ENCODE data around the gene RRM2. TPM values are rescaled to one million over a fixed set of nuclear protein-coding genes. Genes with fewer than 3 reads are reported as not detected.

Gene RRM2
- total and polyA plus RNA-seq, 4 donors: 0.23 to 4.6 (median 3.1) TPM

- H3K9me3 ChIP-seq (ENCODE audit: control insufficient read depth, low read length): no peaks in the 10 kb centered on the region
- ATAC-seq (ENCODE audit: low FRiP score): no peak
- 92 to 94% methylated on average over 6 of the region's 6 CpGs for WGBS, 2 donors
- no peak for DNase-seq
- H3K27me3 ChIP-seq (ENCODE audit: control insufficient read depth in 1 of 2, insufficient read depth in 2 of 2, low read length in 1 of 2): no peaks in the 10 kb centered on the region
- no peak overlapping the region for H3K4me3 ChIP-seq (ENCODE audit: low read length in 2 of 2)
- no peaks in the 10 kb centered on the region for H3K4me1 ChIP-seq (ENCODE audit: control insufficient read depth in 1 of 2, insufficient read depth in 2 of 2, low read length in 2 of 2)
- no peak overlapping the region for H3K27ac ChIP-seq (ENCODE audit: low read depth in 1 of 2, low read length in 2 of 2)
- H3K36me3 ChIP-seq (ENCODE audit: control insufficient read depth in 1 of 2, insufficient read depth in 2 of 2, low read length in 1 of 2): no peaks in the 10 kb centered on the region
- intact Hi-C loops (cut with DNase I): no loop called here
Measured at GRCh38 chr2:10132596-10132995, 10.1 kb downstream of the RRM2 start.

- H3K27ac ChIP-seq (ENCODE audit: low read depth in 1 of 2, low read length in 2 of 2): no peak overlapping the region
- intact Hi-C loops (cut with DNase I): no loop called here
- no peak for ATAC-seq (ENCODE audit: low FRiP score)
- no peaks in the 10 kb centered on the region for H3K36me3 ChIP-seq (ENCODE audit: control insufficient read depth in 1 of 2, insufficient read depth in 2 of 2, low read length in 1 of 2)
- H3K9me3 ChIP-seq (ENCODE audit: control insufficient read depth, low read length): no peaks in the 10 kb centered on the region
- no peaks in the 10 kb centered on the region for H3K27me3 ChIP-seq (ENCODE audit: control insufficient read depth in 1 of 2, insufficient read depth in 2 of 2, low read length in 1 of 2)
- no peak overlapping the region for H3K4me3 ChIP-seq (ENCODE audit: low read length in 2 of 2)
- no peaks in the 10 kb centered on the region for H3K4me1 ChIP-seq (ENCODE audit: control insufficient read depth in 1 of 2, insufficient read depth in 2 of 2, low read length in 2 of 2)
- DNase-seq: no peak
- 93 to 94% methylated on average over 6 of the region's 6 CpGs for WGBS, 2 donors
Measured at GRCh38 chr2:10132996-10133647, 10.6 kb downstream of the RRM2 start.

GRCh38 chr2:10135296-10136089 lies 13.0 kb downstream of the RRM2 start:
- no peak overlapping the region for H3K27ac ChIP-seq (ENCODE audit: low read depth in 1 of 2, low read length in 2 of 2)
- no peak overlapping the region for H3K4me3 ChIP-seq (ENCODE audit: low read length in 2 of 2)
- ATAC-seq (ENCODE audit: low FRiP score): no peak
- DNase-seq: no peak
- no peaks in the 10 kb centered on the region for H3K4me1 ChIP-seq (ENCODE audit: control insufficient read depth in 1 of 2, insufficient read depth in 2 of 2, low read length in 2 of 2)
- H3K27me3 ChIP-seq (ENCODE audit: control insufficient read depth in 1 of 2, insufficient read depth in 2 of 2, low read length in 1 of 2): no peaks in the 10 kb centered on the region
- whole genome bisulfite sequencing, 2 donors: 89 to 90% methylated on average over 9 of the region's 9 CpGs
- H3K9me3 ChIP-seq (ENCODE audit: control insufficient read depth, low read length): no peaks in the 10 kb centered on the region
- no peaks in the 10 kb centered on the region for H3K36me3 ChIP-seq (ENCODE audit: control insufficient read depth in 1 of 2, insufficient read depth in 2 of 2, low read length in 1 of 2)
- intact Hi-C loops (cut with DNase I): no loop called here

GRCh38 chr2:10136101-10136934 lies 13.8 kb downstream of the RRM2 start:
- no peaks in the 10 kb centered on the region for H3K36me3 ChIP-seq (ENCODE audit: control insufficient read depth in 1 of 2, insufficient read depth in 2 of 2, low read length in 1 of 2)
- ATAC-seq (ENCODE audit: low FRiP score) (no peak), DNase-seq (no peak)
- WGBS, 2 donors: 91 to 94% methylated on average over 7 of the region's 7 CpGs
- no peak overlapping the region for H3K27ac ChIP-seq (ENCODE audit: low read depth in 1 of 2, low read length in 2 of 2)
- intact Hi-C loops (cut with DNase I): no loop called here
- no peaks in the 10 kb centered on the region for H3K27me3 ChIP-seq (ENCODE audit: control insufficient read depth in 1 of 2, insufficient read depth in 2 of 2, low read length in 1 of 2)
- H3K9me3 ChIP-seq (ENCODE audit: control insufficient read depth, low read length): no peaks in the 10 kb centered on the region
- H3K4me3 ChIP-seq (ENCODE audit: low read length in 2 of 2): no peak overlapping the region
- H3K4me1 ChIP-seq (ENCODE audit: control insufficient read depth in 1 of 2, insufficient read depth in 2 of 2, low read length in 2 of 2): no peaks in the 10 kb centered on the region

- ATAC-seq (ENCODE audit: low FRiP score) (no peak), DNase-seq (no peak)
- Histone ChIP-seq H3K9me3 (ENCODE audit: control insufficient read depth, low read length) (no peaks in the 10 kb centered on the region), H3K36me3 (ENCODE audit: control insufficient read depth in 1 of 2, insufficient read depth in 2 of 2, low read length in 1 of 2) (no peaks in the 10 kb centered on the region), H3K27ac (ENCODE audit: low read depth in 1 of 2, low read length in 2 of 2) (no peak overlapping the region), H3K27me3 (ENCODE audit: control insufficient read depth in 1 of 2, insufficient read depth in 2 of 2, low read length in 1 of 2) (no peaks in the 10 kb centered on the region), H3K4me1 (ENCODE audit: control insufficient read depth in 1 of 2, insufficient read depth in 2 of 2, low read length in 2 of 2) (no peaks in the 10 kb centered on the region), H3K4me3 (ENCODE audit: low read length in 2 of 2) (no peak overlapping the region)
- intact Hi-C loops (cut with DNase I): no loop called here
- WGBS, 2 donors: 93 to 96% methylated on average over 10 of the region's 10 CpGs
Measured at GRCh38 chr2:10137053-10137843, 14.7 kb downstream of the RRM2 start.

- H3K4me3 ChIP-seq (ENCODE audit: low read length in 2 of 2): no peak overlapping the region
- H3K36me3 ChIP-seq (ENCODE audit: control insufficient read depth in 1 of 2, insufficient read depth in 2 of 2, low read length in 1 of 2): no peaks in the 10 kb centered on the region
- H3K9me3 ChIP-seq (ENCODE audit: control insufficient read depth, low read length): no peaks in the 10 kb centered on the region
- H3K27ac ChIP-seq (ENCODE audit: low read depth in 1 of 2, low read length in 2 of 2): no peak overlapping the region
- H3K4me1 ChIP-seq (ENCODE audit: control insufficient read depth in 1 of 2, insufficient read depth in 2 of 2, low read length in 2 of 2): no peaks in the 10 kb centered on the region
- DNase-seq: no peak
- no peaks in the 10 kb centered on the region for H3K27me3 ChIP-seq (ENCODE audit: control insufficient read depth in 1 of 2, insufficient read depth in 2 of 2, low read length in 1 of 2)
- no peak for ATAC-seq (ENCODE audit: low FRiP score)
- intact Hi-C loops (cut with DNase I): no loop called here
- 91 to 93% methylated on average over 6 of the region's 6 CpGs for WGBS, 2 donors
Measured at GRCh38 chr2:10139536-10139935, 17.0 kb downstream of the RRM2 start.

- no peaks in the 10 kb centered on the region for H3K36me3 ChIP-seq (ENCODE audit: control insufficient read depth in 1 of 2, insufficient read depth in 2 of 2, low read length in 1 of 2)
- WGBS, 2 donors: 90 to 91% methylated on average over 16 of the region's 16 CpGs
- no peak for DNase-seq
- no peak overlapping the region for H3K27ac ChIP-seq (ENCODE audit: low read depth in 1 of 2, low read length in 2 of 2)
- H3K9me3 ChIP-seq (ENCODE audit: control insufficient read depth, low read length): no peaks in the 10 kb centered on the region
- H3K27me3 ChIP-seq (ENCODE audit: control insufficient read depth in 1 of 2, insufficient read depth in 2 of 2, low read length in 1 of 2): no peaks in the 10 kb centered on the region
- H3K4me3 ChIP-seq (ENCODE audit: low read length in 2 of 2): no peak overlapping the region
- ATAC-seq (ENCODE audit: low FRiP score): no peak
- H3K4me1 ChIP-seq (ENCODE audit: control insufficient read depth in 1 of 2, insufficient read depth in 2 of 2, low read length in 2 of 2): no peaks in the 10 kb centered on the region
- intact Hi-C loops (cut with DNase I): no loop called here
Measured at GRCh38 chr2:10140841-10141610, 18.5 kb downstream of the RRM2 start.
